Measurements from ENCODE around the gene ANGPTL8.

Gene ANGPTL8

DNA sequence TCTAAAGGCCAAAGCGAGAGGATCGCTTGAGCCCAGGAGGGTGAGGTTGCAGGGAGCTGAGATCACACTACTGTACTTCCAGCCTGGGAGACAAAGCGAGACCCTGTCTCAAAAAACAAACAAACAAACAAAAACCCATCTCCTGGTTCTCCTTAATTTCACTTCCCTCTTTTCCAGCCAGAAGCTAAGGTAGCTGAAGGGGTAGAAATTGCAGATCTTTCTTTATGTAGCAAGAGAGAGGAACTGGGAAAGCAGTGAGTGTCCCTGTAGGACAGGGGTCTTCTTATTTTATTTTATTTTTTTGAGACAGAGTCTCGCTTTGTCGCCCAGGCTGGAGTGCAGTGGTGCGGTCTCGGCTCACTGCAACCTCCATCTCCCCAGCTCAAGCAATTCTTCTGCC lies 52.0 kb downstream of the ANGPTL8 start:
- DNase-seq (ENCODE audit: low spot score), result no peak

All from hematopoietic multipotent progenitor cell treated with erythropoietin and hydrocortisone succinate and interleukin-3 and kit ligand, for 15 days (in vitro differentiated cells).